Middle frontal gyrus (tissue), 1 donor: ENCODE measurements around the gene SDCBP2.

ENCODE experiments used
- DNase-seq: peaks from one replicate; pipeline ENCODE4 v3.0.0-alpha.2; 2015; ENCODE audit warnings: low spot score; ENCODE audit errors: extremely low spot score

Gene SDCBP2

DNA sequence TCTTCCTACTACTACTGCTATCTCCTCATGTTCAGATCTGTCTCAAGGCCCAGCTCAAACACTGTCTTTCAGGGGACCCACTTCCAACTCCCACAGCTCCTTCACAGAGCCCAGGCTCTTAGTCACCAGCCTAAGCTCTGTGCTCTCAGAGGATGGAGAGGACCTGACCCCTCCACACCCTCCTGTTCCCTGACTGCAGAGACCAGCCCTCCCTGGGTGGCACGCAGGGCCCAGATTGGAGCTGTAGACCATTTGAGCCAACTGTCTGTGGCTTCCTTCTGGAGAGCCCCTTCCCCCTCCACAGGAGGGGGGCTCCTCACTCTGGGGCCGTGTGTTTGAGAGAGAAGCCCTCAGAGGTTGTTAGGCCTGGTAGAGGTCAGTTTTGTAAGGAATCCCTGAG, 53.0 kb downstream of the SDCBP2 start:
- DNase-seq = no peak

GRCh38 chr20:1274485-1275311, 54.2 kb downstream of the SDCBP2 start:
- no peak for DNase-seq

GRCh38 chr20:1273366-1273765, 55.6 kb downstream of the SDCBP2 start:
- no peak for DNase-seq

DNA sequence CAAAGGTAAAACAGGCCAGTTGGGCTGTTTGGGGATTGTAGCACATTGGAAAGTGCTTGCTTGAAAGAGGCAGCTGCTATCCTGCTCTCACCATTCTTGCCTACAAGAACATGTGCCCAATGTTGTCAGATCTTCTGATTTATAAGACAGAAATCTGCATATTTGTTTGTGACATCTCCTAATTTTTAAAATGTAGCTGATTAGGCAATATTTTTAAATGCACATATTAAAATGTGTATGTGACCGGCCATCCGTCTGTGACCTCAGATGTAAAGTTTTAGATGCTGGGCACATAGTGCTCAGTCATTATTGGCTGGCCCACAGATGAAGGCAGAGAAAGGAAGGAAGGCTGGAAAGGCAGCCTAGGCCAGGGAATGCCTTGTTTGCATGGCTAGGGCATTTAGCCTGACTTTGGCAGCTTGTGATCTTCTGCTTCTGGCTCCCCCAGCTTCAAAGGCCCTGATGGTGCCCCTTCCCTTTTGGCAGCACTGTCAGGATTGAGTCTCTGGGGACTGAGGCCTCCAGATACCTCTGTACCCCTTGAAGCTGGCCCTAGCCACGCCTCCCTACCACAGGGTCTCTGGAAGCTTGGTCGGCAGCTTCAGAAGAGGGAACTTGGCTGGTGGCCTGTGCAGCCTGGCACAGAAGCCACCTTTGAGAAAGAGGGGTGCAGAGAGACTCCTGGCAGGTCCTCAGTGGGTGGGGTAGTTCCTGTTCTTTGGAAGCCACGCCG, 56.4 kb downstream of the SDCBP2 start:
- DNase-seq = no peak

- DNase-seq = no peak
Observed at GRCh38 chr20:1269850-1270249, 59.1 kb downstream of the SDCBP2 start.

- DNase-seq = no peak
Observed at GRCh38 chr20:1269235-1269634, 59.7 kb downstream of the SDCBP2 start.

DNA sequence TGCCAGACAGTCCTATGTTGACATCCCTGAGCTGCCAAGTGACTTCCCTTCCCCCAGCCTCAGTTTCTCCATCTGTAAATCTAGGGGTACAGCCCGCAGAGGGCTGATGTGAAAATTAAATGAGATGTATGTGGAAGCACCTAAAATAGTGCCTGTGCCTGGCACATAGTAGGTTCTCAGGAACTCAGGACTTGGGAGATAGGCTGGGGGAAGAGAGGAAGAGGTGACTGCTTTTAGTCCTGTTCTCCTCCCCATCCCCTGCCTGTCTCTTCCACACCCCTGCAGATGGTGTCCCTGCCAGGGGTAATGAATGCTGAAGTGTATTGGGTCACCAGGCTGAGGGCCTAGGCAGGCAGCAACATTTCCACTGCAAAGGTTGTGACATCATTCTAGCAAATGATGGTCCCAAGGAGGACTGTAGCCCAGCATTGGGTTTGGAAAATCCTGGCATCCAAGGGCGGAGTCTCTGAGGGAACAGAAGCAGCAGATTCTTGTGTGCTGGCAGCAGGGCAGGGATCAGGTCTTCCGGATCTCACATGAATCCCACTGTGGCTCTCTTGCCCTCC, 61.0 kb downstream of the SDCBP2 start:
- DNase-seq = no peak

GRCh38 chr20:1267161-1267560, 61.8 kb downstream of the SDCBP2 start:
- DNase-seq = no peak

DNA sequence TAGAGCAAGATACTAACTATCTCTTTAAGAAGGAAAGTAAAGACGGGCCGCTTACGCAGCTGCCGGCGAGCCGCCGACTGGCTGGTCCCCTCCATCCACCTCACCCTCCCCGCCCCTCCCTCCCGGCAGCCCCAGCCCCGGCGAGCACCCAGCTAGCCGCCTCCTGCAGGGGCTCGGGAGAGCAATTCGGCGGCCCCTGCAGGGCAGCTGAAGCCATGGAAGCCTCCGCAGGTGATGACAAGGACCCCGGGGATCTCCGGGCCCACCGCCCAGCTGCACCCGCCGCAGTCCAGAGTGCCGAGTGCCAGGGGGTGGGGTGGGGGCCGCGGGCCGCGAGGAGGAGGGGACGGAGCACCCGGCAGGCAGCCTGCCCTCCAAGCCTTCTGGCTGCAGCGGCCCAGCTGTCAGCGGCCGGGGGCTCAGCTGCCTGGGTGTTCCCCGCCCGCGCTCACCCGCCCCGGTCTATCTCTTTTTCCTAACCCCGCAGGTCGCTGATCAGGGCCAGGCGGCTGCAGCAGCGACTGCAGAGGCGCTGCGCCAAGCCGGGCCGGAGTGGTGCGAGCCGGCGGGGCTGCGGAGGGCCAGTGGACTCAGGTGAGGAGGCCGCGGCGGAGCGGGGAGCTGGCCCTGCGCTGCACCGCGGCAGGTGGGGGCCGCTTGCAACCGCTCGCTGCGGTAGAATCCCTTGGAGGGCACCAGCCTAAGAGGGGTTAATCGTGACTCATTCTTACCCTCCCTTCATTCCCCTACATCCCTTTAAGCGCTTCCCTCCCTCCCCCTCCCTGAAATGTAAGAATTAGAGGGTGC, 62.6 kb downstream of the SDCBP2 start, which contains the start of gene SNPH:
Gene SNPH (plus strand): TSS at position 128 of the 807 bp plus-strand sequence. CDS start 29,946 bp downstream, outside the sequence.
- DNase-seq = peak; percentile 40

GRCh38 chr20:1265916-1266166, 63.1 kb downstream of the SDCBP2 start:
- DNase-seq = no peak

DNA sequence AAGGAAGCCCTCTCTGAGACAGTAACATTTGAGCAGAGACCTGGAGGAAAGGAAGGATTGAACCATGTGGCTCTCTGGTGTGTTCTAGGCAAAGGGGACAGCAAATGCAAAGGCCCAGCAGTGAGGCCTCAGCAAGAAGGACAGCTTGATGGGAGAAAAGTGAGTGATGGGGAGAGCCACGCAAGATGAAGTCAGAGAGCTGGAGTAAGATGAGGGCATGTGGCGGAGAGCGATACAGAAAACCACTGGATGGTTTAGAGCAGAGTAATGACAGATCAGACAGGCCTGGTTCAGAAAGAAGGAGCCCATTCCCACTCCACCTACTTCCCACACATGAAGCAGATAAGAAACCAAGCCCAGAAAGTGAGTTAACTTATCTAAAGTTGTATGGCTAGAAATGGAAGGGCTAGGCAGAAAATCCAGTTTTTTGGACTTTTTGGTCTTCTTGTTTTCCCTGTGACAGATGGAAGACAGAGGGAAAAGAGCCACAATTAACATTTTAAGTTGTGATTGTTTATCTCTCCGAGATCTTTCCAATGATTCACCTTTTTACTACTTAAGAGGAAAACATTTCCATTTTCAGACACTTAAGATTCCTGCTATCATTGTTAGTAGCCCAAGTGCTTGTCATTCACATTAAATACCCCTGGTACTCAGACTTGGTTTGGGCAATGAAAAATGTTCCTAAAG, 63.6 kb downstream of the SDCBP2 start:
- DNase-seq = no peak

DNA sequence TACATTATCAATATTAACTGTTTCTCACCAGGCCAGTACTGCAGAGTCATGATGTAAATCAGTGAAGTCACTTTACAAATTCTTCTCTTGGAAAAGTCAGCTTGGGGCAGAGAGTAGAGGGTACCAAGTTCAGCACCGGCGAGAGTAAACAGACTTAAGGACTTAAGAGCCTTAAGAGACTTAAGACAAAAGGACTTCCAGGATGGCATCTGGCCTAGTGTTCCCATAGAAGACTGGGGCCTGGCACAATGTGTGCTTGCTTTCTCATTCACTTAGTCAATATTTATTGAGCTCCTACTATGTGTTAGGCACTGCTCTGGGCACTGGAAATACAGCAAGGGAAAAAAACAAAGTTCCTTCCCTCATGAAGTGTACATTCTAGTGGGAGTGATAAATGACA, 64.2 kb downstream of the SDCBP2 start:
- DNase-seq = no peak

GRCh38 chr20:1263853-1264252, 65.1 kb downstream of the SDCBP2 start:
- no peak for DNase-seq
